HepG2 (cell line): ENCODE data around the gene LAMC3. TPM values are rescaled to one million over a fixed set of nuclear protein-coding genes. Genes with fewer than 3 reads are reported as not detected.

Experiments used
- ARNT2 ChIP-seq: sonication (generic); formaldehyde crosslinking; IDR thresholded peaks from 2 replicates; pipeline ENCODE4 v1.8.0; 2022; ENCODE audit warnings: mild to moderate bottlenecking, low read depth, missing genetic modification reagents, moderate library complexity
- HNRNPLL ChIP-seq: fragments of 200-400 bp; formaldehyde crosslinking; IDR thresholded peaks from 2 replicates; pipeline ENCODE4 v1.6.1; 2017; ENCODE audit warnings: mild to moderate bottlenecking, low read depth, low read length; ENCODE audit not compliant: poor library complexity, severe bottlenecking
- HOXA9 ChIP-seq: sonication (generic); formaldehyde crosslinking; IDR thresholded peaks from 2 replicates; pipeline ENCODE4 v1.8.1; 2022; ENCODE audit warnings: missing genetic modification reagents, mild to moderate bottlenecking, moderate library complexity, borderline replicate concordance
- MTA1 ChIP-seq: sonication (generic); formaldehyde crosslinking; IDR thresholded peaks from 2 replicates; pipeline ENCODE4 v1.4.0; 2020; ENCODE audit warnings: missing genetic modification reagents, mild to moderate bottlenecking, borderline replicate concordance
- ZNF205 ChIP-seq: IDR thresholded peaks from 2 replicates; pipeline ENCODE4 v1.6.1; 2018; ENCODE audit warnings: missing biosample characterization, missing genetic modification reagents
- ZSCAN31 ChIP-seq: sonication (generic); formaldehyde crosslinking; IDR thresholded peaks from 2 replicates; pipeline ENCODE4 v1.5.0; 2020; ENCODE audit warnings: low read depth, mild to moderate bottlenecking, missing genetic modification reagents
- polyA plus RNA-seq, 8 experiments: library from polyadenylated mRNA; depleted of rRNA in 3 of 8; stranded (reverse) in 7 of 8; unstranded in 1 of 8; fragments of >200 nt; fragmentation: Illumina TruSeq in 4 of 8; extraction: Trizol in 4 of 8; gene quantifications; 2 replicates each; pipeline versions ENCODE4 v1.2.1 to v1.2.3, GENCODE V29; 2011 to 2016; ENCODE audit warnings: low read depth in 4 of 8, missing spikeins in 1 of 8, mixed read lengths in 1 of 8; ENCODE audit not compliant: insufficient read depth in 1 of 8
- total RNA-seq, 5 experiments: library from RNA; depleted of rRNA; stranded (reverse); fragments of >200 nt; fragmentation: Illumina TruSeq; extraction: Trizol; gene quantifications; 2 replicates each; pipeline ENCODE4 v1.2.3, GENCODE V29; 2016; ENCODE audit warnings: low read depth in 1 of 5
- TF ChIP-seq, protein P1 (sequence below): sonication (generic); formaldehyde crosslinking; IDR thresholded peaks from 2 replicates; pipeline ENCODE4 v1.8.0; 2022; ENCODE audit warnings: mild to moderate bottlenecking, missing genetic modification reagents, moderate library complexity
- TF ChIP-seq, protein P2 (sequence below): sonication (generic); formaldehyde crosslinking; IDR thresholded peaks from 2 replicates; pipeline ENCODE4 v1.4.0; 2020; ENCODE audit warnings: missing genetic modification reagents, low read depth, mild to moderate bottlenecking, borderline replicate concordance
- TF ChIP-seq, protein P3 (sequence below): sonication (generic); formaldehyde crosslinking; IDR thresholded peaks from 2 replicates; pipeline ENCODE4 v1.4.0; 2020; ENCODE audit warnings: missing genetic modification reagents
- TF ChIP-seq, protein P4 (sequence below): sonication (generic); formaldehyde crosslinking; IDR thresholded peaks from 2 replicates; pipeline ENCODE4 v1.5.0; 2020; ENCODE audit warnings: mild to moderate bottlenecking, missing genetic modification reagents, borderline replicate concordance

Gene LAMC3
- total and polyA plus RNA-seq, 2 of the 13 experiments (the other 11 are each of a cell fraction or from before 2014, with no cell fraction given): 0.07 to 0.57 TPM

DNA sequence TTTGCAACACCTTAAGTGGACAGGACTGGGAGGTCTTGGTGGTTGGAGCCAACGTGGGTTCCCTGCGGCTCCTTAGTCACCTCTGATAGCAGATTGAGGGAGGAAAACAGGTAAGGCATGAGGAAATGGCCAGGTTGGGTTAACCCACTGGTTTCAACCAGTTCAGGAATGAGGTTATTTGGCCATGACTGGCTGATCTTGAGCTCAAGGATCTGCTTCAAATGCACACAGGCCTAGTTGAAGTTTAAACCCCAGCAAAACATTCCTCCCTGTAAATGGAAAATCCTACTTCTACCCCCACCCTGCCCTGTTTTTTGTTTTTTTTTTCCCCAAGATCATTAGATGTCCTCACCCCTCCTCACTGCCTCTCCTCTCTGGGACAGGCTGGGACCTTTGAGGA, 113.2 kb downstream of the LAMC3 start (continued):
- TF ChIP-seq, protein P1, sequence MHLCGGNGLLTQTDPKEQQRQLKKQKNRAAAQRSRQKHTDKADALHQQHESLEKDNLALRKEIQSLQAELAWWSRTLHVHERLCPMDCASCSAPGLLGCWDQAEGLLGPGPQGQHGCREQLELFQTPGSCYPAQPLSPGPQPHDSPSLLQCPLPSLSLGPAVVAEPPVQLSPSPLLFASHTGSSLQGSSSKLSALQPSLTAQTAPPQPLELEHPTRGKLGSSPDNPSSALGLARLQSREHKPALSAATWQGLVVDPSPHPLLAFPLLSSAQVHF (CRISPR knock-in tag): no peak
- TF ChIP-seq, protein P2, sequence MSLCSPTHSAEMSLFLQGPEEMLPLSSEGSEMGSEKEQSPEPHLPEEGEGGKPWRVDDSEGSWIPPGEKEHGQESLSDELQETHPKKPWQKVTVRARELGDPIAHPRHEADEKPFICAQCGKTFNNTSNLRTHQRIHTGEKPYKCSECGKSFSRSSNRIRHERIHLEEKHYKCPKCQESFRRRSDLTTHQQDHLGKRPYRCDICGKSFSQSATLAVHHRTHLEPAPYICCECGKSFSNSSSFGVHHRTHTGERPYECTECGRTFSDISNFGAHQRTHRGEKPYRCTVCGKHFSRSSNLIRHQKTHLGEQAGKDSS (CRISPR knock-in tag): no peak
- TF ChIP-seq HOXA9 (no peak), ZSCAN31 (CRISPR knock-in tag) (no peak), HNRNPLL (no peak), ZNF205 (no peak), ARNT2 (CRISPR knock-in tag) (no peak), MTA1 (CRISPR knock-in tag) (no peak)
- TF ChIP-seq, protein P3, sequence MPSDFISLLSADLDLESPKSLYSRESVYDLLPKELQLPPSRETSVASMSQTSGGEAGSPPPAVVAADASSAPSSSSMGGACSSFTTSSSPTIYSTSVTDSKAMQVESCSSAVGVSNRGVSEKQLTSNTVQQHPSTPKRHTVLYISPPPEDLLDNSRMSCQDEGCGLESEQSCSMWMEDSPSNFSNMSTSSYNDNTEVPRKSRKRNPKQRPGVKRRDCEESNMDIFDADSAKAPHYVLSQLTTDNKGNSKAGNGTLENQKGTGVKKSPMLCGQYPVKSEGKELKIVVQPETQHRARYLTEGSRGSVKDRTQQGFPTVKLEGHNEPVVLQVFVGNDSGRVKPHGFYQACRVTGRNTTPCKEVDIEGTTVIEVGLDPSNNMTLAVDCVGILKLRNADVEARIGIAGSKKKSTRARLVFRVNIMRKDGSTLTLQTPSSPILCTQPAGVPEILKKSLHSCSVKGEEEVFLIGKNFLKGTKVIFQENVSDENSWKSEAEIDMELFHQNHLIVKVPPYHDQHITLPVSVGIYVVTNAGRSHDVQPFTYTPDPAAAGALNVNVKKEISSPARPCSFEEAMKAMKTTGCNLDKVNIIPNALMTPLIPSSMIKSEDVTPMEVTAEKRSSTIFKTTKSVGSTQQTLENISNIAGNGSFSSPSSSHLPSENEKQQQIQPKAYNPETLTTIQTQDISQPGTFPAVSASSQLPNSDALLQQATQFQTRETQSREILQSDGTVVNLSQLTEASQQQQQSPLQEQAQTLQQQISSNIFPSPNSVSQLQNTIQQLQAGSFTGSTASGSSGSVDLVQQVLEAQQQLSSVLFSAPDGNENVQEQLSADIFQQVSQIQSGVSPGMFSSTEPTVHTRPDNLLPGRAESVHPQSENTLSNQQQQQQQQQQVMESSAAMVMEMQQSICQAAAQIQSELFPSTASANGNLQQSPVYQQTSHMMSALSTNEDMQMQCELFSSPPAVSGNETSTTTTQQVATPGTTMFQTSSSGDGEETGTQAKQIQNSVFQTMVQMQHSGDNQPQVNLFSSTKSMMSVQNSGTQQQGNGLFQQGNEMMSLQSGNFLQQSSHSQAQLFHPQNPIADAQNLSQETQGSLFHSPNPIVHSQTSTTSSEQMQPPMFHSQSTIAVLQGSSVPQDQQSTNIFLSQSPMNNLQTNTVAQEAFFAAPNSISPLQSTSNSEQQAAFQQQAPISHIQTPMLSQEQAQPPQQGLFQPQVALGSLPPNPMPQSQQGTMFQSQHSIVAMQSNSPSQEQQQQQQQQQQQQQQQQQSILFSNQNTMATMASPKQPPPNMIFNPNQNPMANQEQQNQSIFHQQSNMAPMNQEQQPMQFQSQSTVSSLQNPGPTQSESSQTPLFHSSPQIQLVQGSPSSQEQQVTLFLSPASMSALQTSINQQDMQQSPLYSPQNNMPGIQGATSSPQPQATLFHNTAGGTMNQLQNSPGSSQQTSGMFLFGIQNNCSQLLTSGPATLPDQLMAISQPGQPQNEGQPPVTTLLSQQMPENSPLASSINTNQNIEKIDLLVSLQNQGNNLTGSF: no peak
- TF ChIP-seq, protein P4, sequence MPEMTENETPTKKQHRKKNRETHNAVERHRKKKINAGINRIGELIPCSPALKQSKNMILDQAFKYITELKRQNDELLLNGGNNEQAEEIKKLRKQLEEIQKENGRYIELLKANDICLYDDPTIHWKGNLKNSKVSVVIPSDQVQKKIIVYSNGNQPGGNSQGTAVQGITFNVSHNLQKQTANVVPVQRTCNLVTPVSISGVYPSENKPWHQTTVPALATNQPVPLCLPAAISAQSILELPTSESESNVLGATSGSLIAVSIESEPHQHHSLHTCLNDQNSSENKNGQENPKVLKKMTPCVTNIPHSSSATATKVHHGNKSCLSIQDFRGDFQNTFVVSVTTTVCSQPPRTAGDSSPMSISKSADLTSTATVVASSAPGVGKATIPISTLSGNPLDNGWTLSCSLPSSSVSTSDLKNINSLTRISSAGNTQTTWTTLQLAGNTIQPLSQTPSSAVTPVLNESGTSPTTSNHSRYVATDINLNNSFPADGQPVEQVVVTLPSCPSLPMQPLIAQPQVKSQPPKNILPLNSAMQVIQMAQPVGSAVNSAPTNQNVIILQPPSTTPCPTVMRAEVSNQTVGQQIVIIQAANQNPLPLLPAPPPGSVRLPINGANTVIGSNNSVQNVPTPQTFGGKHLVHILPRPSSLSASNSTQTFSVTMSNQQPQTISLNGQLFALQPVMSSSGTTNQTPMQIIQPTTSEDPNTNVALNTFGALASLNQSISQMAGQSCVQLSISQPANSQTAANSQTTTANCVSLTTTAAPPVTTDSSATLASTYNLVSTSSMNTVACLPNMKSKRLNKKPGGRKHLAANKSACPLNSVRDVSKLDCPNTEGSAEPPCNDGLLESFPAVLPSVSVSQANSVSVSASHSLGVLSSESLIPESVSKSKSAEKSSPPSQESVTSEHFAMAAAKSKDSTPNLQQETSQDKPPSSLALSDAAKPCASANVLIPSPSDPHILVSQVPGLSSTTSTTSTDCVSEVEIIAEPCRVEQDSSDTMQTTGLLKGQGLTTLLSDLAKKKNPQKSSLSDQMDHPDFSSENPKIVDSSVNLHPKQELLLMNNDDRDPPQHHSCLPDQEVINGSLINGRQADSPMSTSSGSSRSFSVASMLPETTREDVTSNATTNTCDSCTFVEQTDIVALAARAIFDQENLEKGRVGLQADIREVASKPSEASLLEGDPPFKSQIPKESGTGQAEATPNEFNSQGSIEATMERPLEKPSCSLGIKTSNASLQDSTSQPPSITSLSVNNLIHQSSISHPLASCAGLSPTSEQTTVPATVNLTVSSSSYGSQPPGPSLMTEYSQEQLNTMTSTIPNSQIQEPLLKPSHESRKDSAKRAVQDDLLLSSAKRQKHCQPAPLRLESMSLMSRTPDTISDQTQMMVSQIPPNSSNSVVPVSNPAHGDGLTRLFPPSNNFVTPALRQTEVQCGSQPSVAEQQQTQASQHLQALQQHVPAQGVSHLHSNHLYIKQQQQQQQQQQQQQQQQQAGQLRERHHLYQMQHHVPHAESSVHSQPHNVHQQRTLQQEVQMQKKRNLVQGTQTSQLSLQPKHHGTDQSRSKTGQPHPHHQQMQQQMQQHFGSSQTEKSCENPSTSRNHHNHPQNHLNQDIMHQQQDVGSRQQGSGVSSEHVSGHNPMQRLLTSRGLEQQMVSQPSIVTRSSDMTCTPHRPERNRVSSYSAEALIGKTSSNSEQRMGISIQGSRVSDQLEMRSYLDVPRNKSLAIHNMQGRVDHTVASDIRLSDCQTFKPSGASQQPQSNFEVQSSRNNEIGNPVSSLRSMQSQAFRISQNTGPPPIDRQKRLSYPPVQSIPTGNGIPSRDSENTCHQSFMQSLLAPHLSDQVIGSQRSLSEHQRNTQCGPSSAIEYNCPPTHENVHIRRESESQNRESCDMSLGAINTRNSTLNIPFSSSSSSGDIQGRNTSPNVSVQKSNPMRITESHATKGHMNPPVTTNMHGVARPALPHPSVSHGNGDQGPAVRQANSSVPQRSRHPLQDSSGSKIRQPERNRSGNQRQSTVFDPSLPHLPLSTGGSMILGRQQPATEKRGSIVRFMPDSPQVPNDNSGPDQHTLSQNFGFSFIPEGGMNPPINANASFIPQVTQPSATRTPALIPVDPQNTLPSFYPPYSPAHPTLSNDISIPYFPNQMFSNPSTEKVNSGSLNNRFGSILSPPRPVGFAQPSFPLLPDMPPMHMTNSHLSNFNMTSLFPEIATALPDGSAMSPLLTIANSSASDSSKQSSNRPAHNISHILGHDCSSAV: no peak
